GM19238 (cell line): ENCODE measurements around the gene GPX8.

Experiments
- DNase-seq: peaks from one replicate; pipeline ENCODE4 v3.0.0; 2011; ENCODE audit warnings: low spot score; ENCODE audit not compliant: insufficient read length

GPX8 gene

GRCh38 chr5:55159763-55160492, at the start of gene GPX8:
GPX8 (plus strand) TSS chr5:55160171; CDS start chr5:55160193, 22 bp downstream.
- DNase-seq, result no peak

GRCh38 chr5:55110217-55110616, 49.8 kb upstream of the GPX8 start:
- no peak for DNase-seq

GRCh38 chr5:55113327-55113726, 46.6 kb upstream of the GPX8 start:
- no peak for DNase-seq

- DNase-seq, result no peak
These were observed 45.9 kb upstream of the GPX8 start for GRCh38 chr5:55114061-55114460.

GRCh38 chr5:55123365-55123764, 36.6 kb upstream of the GPX8 start:
- no peak for DNase-seq

GRCh38 chr5:55134053-55134722, 25.8 kb upstream of the GPX8 start:
- DNase-seq, result no peak

- no peak for DNase-seq
These were observed 23.4 kb upstream of the GPX8 start for GRCh38 chr5:55136521-55136920.

- no peak for DNase-seq
These were observed 18.9 kb upstream of the GPX8 start for GRCh38 chr5:55140908-55141665.

- DNase-seq, result no peak
These were observed 17.9 kb upstream of the GPX8 start for GRCh38 chr5:55141945-55142690.

GRCh38 chr5:55143624-55144023, 16.3 kb upstream of the GPX8 start:
- no peak for DNase-seq

GRCh38 chr5:55146080-55146479, 13.9 kb upstream of the GPX8 start:
- DNase-seq, result no peak

GRCh38 chr5:55146543-55147151, 13.3 kb upstream of the GPX8 start:
- peak; percentile 24 for DNase-seq

GRCh38 chr5:55149308-55149795, 10.6 kb upstream of the GPX8 start:
- DNase-seq, result no peak

- DNase-seq, result no peak
These were observed 7.8 kb upstream of the GPX8 start for GRCh38 chr5:55151923-55152842.

GRCh38 chr5:55154873-55155272, 5.1 kb upstream of the GPX8 start:
- DNase-seq, result no peak

GRCh38 chr5:55160493-55161209, 680 bp downstream of the GPX8 start:
- DNase-seq, result no peak

- DNase-seq, result no peak
These were observed 2.7 kb downstream of the GPX8 start for GRCh38 chr5:55162666-55163065.

- no peak for DNase-seq
These were observed 11.5 kb downstream of the GPX8 start for GRCh38 chr5:55171471-55171870.
